Liver (tissue), 9 donors: Measurements from ENCODE around the gene CDK5RAP3. TPM values are rescaled to one million over a fixed set of nuclear protein-coding genes. Genes with fewer than 3 reads are reported as not detected.
A peak's percentile ranks its signal among the peaks of the same experiment; 100 is the strongest.

Experiments used
- DNase-seq: peaks from one replicate; pipeline ENCODE4 v3.0.0-alpha.2; 2017; ENCODE audit warnings: low spot score
- H3K27ac ChIP-seq, 2 donors: one replicate each; pipeline ENCODE4 v1.7.0; 2013; ENCODE audit warnings: inconsistent platforms in 2 of 2, low read length in 2 of 2, control low read depth in 1 of 2, low read depth in 1 of 2, mild to moderate bottlenecking in 1 of 2
- H3K27me3 ChIP-seq, 4 donors: one replicate each; pipeline versions ENCODE4 v1.6.1 to v1.7.0; 2013; ENCODE audit warnings: low read length in 3 of 4, inconsistent platforms in 1 of 4, mild to moderate bottlenecking in 1 of 4, moderate library complexity in 1 of 4; ENCODE audit not compliant: control insufficient read depth in 4 of 4, insufficient read depth in 4 of 4
- H3K36me3 ChIP-seq, 4 donors: one replicate each; pipeline versions ENCODE4 v1.6.1 to v1.7.0; 2013; ENCODE audit warnings: low read length in 3 of 4, mild to moderate bottlenecking in 3 of 4, low read depth in 1 of 4, moderate library complexity in 1 of 4; ENCODE audit not compliant: control insufficient read depth in 4 of 4, insufficient read depth in 3 of 4
- H3K4me1 ChIP-seq, 4 donors: one replicate each; pipeline versions ENCODE4 v1.6.1 to v1.7.0; 2013; ENCODE audit warnings: low read length in 3 of 4, mild to moderate bottlenecking in 3 of 4, moderate library complexity in 1 of 4; ENCODE audit not compliant: control insufficient read depth in 4 of 4, insufficient read depth in 4 of 4
- H3K4me3 ChIP-seq, 3 donors: one replicate each; pipeline versions ENCODE4 v1.6.1 to v1.7.0; 2013; ENCODE audit warnings: low read length in 3 of 3, control low read depth in 1 of 3, low read depth in 1 of 3, mild to moderate bottlenecking in 1 of 3
- H3K9ac ChIP-seq, 2 donors: one replicate each; pipeline ENCODE4 v1.7.0; 2013; ENCODE audit warnings: low read length in 2 of 2, mild to moderate bottlenecking in 2 of 2, moderate library complexity in 2 of 2, control low read depth in 1 of 2, low read depth in 1 of 2
- H3K9me3 ChIP-seq, 4 donors: one replicate each; pipeline versions ENCODE4 v1.6.1 to v1.7.0; 2013; ENCODE audit warnings: low read length in 3 of 4; ENCODE audit not compliant: control insufficient read depth in 4 of 4
- EGR1 ChIP-seq, 2 donors: IDR thresholded peaks; 2 replicates each; pipeline ENCODE4 v1.6.1; 2016 to 2018; ENCODE audit warnings: antibody characterized with exemption in 2 of 2, low read depth in 2 of 2
- FOXA1 ChIP-seq: IDR thresholded peaks from 2 replicates; pipeline ENCODE4 v1.6.1; 2016; ENCODE audit warnings: antibody characterized with exemption
- FOXA2 ChIP-seq: IDR thresholded peaks from 2 replicates; pipeline ENCODE4 v1.6.1; 2016; ENCODE audit warnings: antibody characterized with exemption
- GABPA ChIP-seq, 2 donors: IDR thresholded peaks in 1 of 2; conservative IDR thresholded peaks in 1 of 2; 2 replicates each; pipeline ENCODE4 v1.6.1; 2016; ENCODE audit warnings: antibody characterized with exemption in 2 of 2, mild to moderate bottlenecking in 1 of 2, moderate library complexity in 1 of 2
- HNF4A ChIP-seq, 2 donors: conservative IDR thresholded peaks; 2 replicates each; pipeline ENCODE4 v1.6.1; 2016; ENCODE audit warnings: antibody characterized with exemption in 2 of 2, mild to moderate bottlenecking in 2 of 2
- HNF4G ChIP-seq: IDR thresholded peaks from 2 replicates; pipeline ENCODE4 v1.6.1; 2016; ENCODE audit warnings: antibody characterized with exemption
- NR2F2 ChIP-seq: IDR thresholded peaks from 2 replicates; pipeline ENCODE4 v1.6.1; 2016; ENCODE audit warnings: antibody characterized with exemption
- RAD21 ChIP-seq, 2 donors: IDR thresholded peaks; 2 replicates each; pipeline ENCODE4 v1.6.1; 2016; ENCODE audit warnings: antibody characterized with exemption in 2 of 2, mild to moderate bottlenecking in 2 of 2
- RXRA ChIP-seq, 2 donors: IDR thresholded peaks; 2 replicates each; pipeline ENCODE4 v1.6.1; 2017 to 2018; ENCODE audit warnings: antibody characterized with exemption in 2 of 2, mild to moderate bottlenecking in 1 of 2
- SP1 ChIP-seq: IDR thresholded peaks from 2 replicates; pipeline ENCODE4 v1.6.1; 2018; ENCODE audit warnings: antibody characterized with exemption, mild to moderate bottlenecking
- YY1 ChIP-seq: IDR thresholded peaks from 2 replicates; pipeline ENCODE4 v1.6.1; 2016; ENCODE audit warnings: antibody characterized with exemption, mild to moderate bottlenecking
- WGBS: extraction: QIAGEN DNeasy Blood & Tissue Kit; methylation state at CpG from one replicate; pipeline ENCODE4 v1.1.7; 2013; 5-methylcytosine and 5-hydroxymethylcytosine counted together
- polyA plus RNA-seq, 2 donors: library from polyadenylated mRNA; stranded (reverse) in 1 of 2; unstranded in 1 of 2; fragments of 200-250 nt in 1 of 2; fragments of >200 nt in 1 of 2; fragmentation: Nextera tagmentation in 1 of 2; extraction: Ambion mirVana in 1 of 2; gene quantifications; one replicate each; pipeline versions ENCODE4 v1.2.1 to v1.2.3, GENCODE V29; 2013 to 2015
- total RNA-seq, 2 donors: library from RNA; depleted of rRNA; stranded (reverse); fragments of >200 nt; gene quantifications; one replicate each; pipeline ENCODE4 v1.2.3, GENCODE V29; 2014
- TF ChIP-seq, protein P1 (sequence below): IDR thresholded peaks from 2 replicates; pipeline ENCODE4 v1.6.1; 2016; ENCODE audit warnings: antibody characterized with exemption
- TF ChIP-seq, protein P2 (sequence below): IDR thresholded peaks from 2 replicates; pipeline ENCODE4 v1.6.1; 2016; ENCODE audit warnings: antibody characterized with exemption, mild to moderate bottlenecking
- TF ChIP-seq, protein P3 (sequence below): IDR thresholded peaks from 2 replicates; pipeline ENCODE4 v1.6.1; 2016; ENCODE audit warnings: antibody characterized with exemption
- TF ChIP-seq, protein P4 (sequence below): fragments of 150-350 bp; IDR thresholded peaks from 2 replicates; pipeline ENCODE4 v1.5.1; 2017; ENCODE audit warnings: improper control_type of control experiment, low read depth, low read length; ENCODE audit not compliant: missing input control
- donor health status: healthy.
- donor health status: healthy.
- donor health status: healthy.
- donor health status: healthy.
- donor health status: healthy.

Gene CDK5RAP3
- total and polyA plus RNA-seq, 4 donors, result 44.6 to 120 (median 74.7) TPM

DNA sequence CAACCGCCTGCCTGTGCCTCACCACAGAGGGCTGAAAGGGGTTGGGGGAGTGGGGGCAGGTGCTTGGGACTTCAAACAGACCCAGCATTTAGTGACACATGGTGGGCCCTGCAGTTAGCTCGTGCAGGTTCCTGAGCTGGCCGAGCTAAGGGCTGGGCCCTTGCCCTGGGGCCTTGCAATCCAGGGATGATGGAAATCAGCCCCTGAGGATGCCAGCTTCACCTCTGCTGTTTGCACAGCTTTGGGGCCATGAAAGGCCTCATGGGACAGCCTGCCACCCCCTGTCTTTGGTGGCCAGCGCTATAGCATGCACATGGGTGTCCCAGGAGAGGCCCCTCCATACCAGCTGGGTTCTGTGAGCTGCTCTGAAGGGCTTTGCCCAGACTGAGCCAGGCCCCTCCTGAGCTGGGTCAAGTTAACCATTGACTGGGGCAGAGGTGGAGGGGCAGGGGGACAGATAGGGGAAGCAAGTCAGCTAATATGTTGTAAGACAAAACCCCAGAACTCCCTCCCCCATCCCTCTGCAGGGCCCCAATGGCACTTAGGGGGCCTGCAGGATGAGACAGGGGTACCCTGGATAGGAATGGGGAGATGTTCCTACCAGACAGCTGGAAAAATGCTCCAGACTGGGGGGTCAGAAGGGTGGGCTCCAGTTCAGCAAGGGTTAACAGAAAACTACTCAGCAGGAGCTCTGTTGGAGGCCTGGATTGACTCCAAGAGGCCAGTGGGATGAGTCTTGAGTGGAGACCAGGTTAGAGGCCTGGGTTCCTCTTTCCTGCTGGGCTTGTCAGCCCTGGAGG lies 13.9 kb upstream of the CDK5RAP3 start:
- whole genome bisulfite sequencing, result 53% methylated on average over 4 of the region's 4 CpGs
- H3K4me3 ChIP-seq, result no peak overlapping the region
- no peaks in the 10 kb centered on the region for H3K9me3 ChIP-seq
- H3K9ac ChIP-seq, result no peak overlapping the region
- no peaks in the 10 kb centered on the region for H3K27me3 ChIP-seq
- DNase-seq, result peak; percentile 51
- peaks cover 13 to 38% (median 28%) of the 10 kb centered on the region in 4 donors for H3K4me1 ChIP-seq
- H3K27ac ChIP-seq, result peak overlapping the region in 1 of 2 donors; percentile 0
- no peaks in the 10 kb centered on the region for H3K36me3 ChIP-seq
- TF ChIP-seq FOXA1 (no peak), RAD21 (IDR thresholded peaks at IDR 0.05) (no peak), HNF4G (no peak), FOXA2 (no peak), GABPA (IDR thresholded peaks at IDR 0.05 in 1 of 2, conservative IDR thresholded peaks at IDR 0.05 in 1 of 2) (no peak), EGR1 (IDR thresholded peaks at IDR 0.05; ENCODE audit: low read depth in 2 of 2) (no peak)
- TF ChIP-seq, protein P1, sequence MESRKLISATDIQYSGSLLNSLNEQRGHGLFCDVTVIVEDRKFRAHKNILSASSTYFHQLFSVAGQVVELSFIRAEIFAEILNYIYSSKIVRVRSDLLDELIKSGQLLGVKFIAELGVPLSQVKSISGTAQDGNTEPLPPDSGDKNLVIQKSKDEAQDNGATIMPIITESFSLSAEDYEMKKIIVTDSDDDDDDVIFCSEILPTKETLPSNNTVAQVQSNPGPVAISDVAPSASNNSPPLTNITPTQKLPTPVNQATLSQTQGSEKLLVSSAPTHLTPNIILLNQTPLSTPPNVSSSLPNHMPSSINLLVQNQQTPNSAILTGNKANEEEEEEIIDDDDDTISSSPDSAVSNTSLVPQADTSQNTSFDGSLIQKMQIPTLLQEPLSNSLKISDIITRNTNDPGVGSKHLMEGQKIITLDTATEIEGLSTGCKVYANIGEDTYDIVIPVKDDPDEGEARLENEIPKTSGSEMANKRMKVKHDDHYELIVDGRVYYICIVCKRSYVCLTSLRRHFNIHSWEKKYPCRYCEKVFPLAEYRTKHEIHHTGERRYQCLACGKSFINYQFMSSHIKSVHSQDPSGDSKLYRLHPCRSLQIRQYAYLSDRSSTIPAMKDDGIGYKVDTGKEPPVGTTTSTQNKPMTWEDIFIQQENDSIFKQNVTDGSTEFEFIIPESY, result no peak
- TF ChIP-seq, protein P2, sequence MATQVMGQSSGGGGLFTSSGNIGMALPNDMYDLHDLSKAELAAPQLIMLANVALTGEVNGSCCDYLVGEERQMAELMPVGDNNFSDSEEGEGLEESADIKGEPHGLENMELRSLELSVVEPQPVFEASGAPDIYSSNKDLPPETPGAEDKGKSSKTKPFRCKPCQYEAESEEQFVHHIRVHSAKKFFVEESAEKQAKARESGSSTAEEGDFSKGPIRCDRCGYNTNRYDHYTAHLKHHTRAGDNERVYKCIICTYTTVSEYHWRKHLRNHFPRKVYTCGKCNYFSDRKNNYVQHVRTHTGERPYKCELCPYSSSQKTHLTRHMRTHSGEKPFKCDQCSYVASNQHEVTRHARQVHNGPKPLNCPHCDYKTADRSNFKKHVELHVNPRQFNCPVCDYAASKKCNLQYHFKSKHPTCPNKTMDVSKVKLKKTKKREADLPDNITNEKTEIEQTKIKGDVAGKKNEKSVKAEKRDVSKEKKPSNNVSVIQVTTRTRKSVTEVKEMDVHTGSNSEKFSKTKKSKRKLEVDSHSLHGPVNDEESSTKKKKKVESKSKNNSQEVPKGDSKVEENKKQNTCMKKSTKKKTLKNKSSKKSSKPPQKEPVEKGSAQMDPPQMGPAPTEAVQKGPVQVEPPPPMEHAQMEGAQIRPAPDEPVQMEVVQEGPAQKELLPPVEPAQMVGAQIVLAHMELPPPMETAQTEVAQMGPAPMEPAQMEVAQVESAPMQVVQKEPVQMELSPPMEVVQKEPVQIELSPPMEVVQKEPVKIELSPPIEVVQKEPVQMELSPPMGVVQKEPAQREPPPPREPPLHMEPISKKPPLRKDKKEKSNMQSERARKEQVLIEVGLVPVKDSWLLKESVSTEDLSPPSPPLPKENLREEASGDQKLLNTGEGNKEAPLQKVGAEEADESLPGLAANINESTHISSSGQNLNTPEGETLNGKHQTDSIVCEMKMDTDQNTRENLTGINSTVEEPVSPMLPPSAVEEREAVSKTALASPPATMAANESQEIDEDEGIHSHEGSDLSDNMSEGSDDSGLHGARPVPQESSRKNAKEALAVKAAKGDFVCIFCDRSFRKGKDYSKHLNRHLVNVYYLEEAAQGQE, result no peak

DNA sequence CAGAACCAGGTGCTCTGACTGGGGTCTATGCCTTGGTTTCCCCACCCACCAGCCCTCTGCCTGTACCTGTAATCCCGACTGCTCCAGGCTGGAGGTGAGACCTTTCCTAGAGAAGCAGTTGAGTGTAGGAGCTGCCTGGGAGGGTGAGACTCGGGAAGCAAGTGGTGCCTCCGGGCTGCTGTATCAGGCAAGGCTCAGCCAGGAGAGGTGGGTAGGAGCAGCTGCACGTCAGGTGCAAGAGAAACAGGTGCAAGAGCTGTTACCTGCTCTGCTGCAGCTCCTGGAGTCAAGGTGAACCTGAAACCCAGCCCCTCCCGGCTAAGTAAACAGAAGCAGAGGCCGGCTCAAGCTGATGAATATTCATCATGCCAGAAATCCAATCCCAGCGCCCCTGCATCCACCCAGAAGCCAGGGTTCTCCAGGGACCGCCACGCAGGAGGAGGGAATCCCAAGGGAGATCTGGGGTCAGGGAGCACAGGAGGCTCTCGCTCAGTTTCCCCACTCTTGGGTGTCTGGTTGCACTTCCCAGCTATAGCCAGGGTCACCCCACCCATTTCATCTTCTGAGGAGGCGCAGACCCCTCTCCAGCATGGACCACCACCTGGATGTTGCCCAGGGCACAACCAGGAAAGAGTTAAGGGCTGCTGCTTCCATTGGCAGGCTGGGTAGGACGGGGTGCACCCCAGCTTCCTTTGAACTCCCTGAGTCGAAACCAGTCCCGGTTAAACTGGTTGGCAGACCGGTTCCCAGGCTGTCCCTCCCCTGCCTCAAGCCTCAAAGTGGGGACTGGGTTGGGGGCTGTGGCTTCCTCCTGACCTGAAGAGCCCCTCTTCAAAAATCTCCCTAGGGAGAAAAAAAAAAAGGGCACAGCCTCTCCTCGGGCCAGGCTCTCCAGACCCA lies 13.1 kb upstream of the CDK5RAP3 start, which contains the start of gene PRR15L:
Gene PRR15L (minus strand): TSS at position 293 of the 900 bp plus-strand sequence. CDS start 4,649 bp downstream, outside the sequence.
- peak within 1 kb of the TSS in 1 of 2 donors; percentile 0 for H3K27ac ChIP-seq
- 56% methylated on average over 16 of the region's 16 CpGs for WGBS
- no peak within 1 kb of the TSS for H3K4me3 ChIP-seq
- TF ChIP-seq, protein P3, sequence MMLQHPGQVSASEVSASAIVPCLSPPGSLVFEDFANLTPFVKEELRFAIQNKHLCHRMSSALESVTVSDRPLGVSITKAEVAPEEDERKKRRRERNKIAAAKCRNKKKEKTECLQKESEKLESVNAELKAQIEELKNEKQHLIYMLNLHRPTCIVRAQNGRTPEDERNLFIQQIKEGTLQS, result no peak
- TF ChIP-seq RXRA (IDR thresholded peaks at IDR 0.05) (no peak), EGR1 (IDR thresholded peaks at IDR 0.05; ENCODE audit: low read depth in 2 of 2) (no peak), NR2F2 (no peak), HNF4G (no peak), SP1 (no peak), YY1 (no peak), HNF4A (conservative IDR thresholded peaks at IDR 0.05) (no peak)
- TF ChIP-seq, protein P4, sequence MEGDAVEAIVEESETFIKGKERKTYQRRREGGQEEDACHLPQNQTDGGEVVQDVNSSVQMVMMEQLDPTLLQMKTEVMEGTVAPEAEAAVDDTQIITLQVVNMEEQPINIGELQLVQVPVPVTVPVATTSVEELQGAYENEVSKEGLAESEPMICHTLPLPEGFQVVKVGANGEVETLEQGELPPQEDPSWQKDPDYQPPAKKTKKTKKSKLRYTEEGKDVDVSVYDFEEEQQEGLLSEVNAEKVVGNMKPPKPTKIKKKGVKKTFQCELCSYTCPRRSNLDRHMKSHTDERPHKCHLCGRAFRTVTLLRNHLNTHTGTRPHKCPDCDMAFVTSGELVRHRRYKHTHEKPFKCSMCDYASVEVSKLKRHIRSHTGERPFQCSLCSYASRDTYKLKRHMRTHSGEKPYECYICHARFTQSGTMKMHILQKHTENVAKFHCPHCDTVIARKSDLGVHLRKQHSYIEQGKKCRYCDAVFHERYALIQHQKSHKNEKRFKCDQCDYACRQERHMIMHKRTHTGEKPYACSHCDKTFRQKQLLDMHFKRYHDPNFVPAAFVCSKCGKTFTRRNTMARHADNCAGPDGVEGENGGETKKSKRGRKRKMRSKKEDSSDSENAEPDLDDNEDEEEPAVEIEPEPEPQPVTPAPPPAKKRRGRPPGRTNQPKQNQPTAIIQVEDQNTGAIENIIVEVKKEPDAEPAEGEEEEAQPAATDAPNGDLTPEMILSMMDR, result no peak
- TF ChIP-seq, protein P2, result no peak
- TF ChIP-seq, protein P1, result no peak
- DNase-seq, result no peak
- peaks cover 13 to 33% (median 24%) of the 10 kb centered on the region in 4 donors for H3K4me1 ChIP-seq
- H3K36me3 ChIP-seq, result no peaks in the 10 kb centered on the region
- H3K9me3 ChIP-seq, result no peaks in the 10 kb centered on the region
- no peak within 1 kb of the TSS for H3K9ac ChIP-seq
- no peaks in the 10 kb centered on the region for H3K27me3 ChIP-seq
